Ascending aorta (tissue), 2 donors: ENCODE data around the gene SLTM. TPM values are rescaled to one million over a fixed set of nuclear protein-coding genes. Genes with fewer than 3 reads are reported as not detected.
"Not testable (repeated sequence)": the region's sequence is repeated elsewhere in the genome, so short reads cannot be mapped to it uniquely, and the experiment has no call there.

Source experiments
- DNase-seq, 2 donors: peaks; one replicate each; pipeline ENCODE4 v3.0.0-alpha.2; 2019; ENCODE audit warnings: low spot score in 2 of 2
- H3K27ac ChIP-seq, 2 donors: fragments of 200-600 bp; sonication (generic); one replicate each; pipeline ENCODE4 v1.5.1; 2016 to 2017; ENCODE audit warnings: mild to moderate bottlenecking in 1 of 2
- H3K27me3 ChIP-seq: fragments of 200-600 bp; sonication (generic); one replicate; pipeline ENCODE4 v1.5.1; 2017
- H3K36me3 ChIP-seq, 2 donors: fragments of 200-600 bp; sonication (generic); one replicate each; pipeline ENCODE4 v1.5.1; 2016
- H3K4me1 ChIP-seq, 2 donors: fragments of 200-600 bp; sonication (generic); one replicate each; pipeline ENCODE4 v1.5.1; 2016 to 2017; ENCODE audit warnings: mild to moderate bottlenecking in 1 of 2
- H3K4me3 ChIP-seq, 2 donors: fragments of 200-600 bp; sonication (generic); one replicate each; pipeline ENCODE4 v1.5.1; 2016 to 2017; ENCODE audit warnings: mild to moderate bottlenecking in 1 of 2
- H3K9me3 ChIP-seq, 2 donors: fragments of 200-600 bp; sonication (generic); one replicate each; pipeline ENCODE4 v1.5.1; 2016
- intact Hi-C: fragments of 100-400 bp; cut with DNase I; formaldehyde crosslinking; loops from one replicate; pipeline ENCODE4 v1.15.1; 2023
- total RNA-seq: library from RNA; depleted of rRNA; stranded (reverse); fragments of >200 nt; gene quantifications from one replicate; pipeline ENCODE4 v1.1.0, GENCODE V29; 2016
- TF ChIP-seq, protein P1 (sequence below), 3 experiments: fragments of 200-600 bp in 2 of 3; fragments of 450-650 bp in 1 of 3; sonication (generic) in 2 of 3; IDR thresholded peaks; one replicate each; pipeline ENCODE4 v1.5.1; 2016 to 2019; ENCODE audit warnings: antibody characterized with exemption in 3 of 3, mild to moderate bottlenecking in 1 of 3, moderate library complexity in 1 of 3

SLTM gene
- total RNA-seq, 1 donor from 2014 or later = 109 TPM

DNA sequence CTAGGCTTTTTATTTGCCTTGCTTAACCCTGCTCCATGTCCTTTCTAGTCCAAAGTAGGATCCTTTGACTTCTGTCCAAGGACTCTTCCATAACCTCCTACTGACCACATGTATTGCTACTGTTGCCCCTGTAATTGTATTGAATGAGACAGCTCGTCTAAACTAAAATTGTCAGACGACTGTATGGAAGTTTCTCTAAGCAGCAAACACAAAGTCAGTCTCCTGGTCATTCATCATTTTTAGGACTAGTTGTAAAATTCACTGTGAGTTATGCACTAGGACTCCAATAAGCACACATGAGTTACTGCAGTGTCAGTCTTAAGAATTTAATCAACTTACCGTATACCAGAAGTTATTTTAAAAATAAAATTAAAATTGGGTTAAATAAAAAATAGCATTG, 32.8 kb downstream of the SLTM start:
- H3K4me1 ChIP-seq = no peaks in the 10 kb centered on the region
- H3K27ac ChIP-seq = no peak overlapping the region
- H3K36me3 ChIP-seq = peaks cover 26 to 50% of the 10 kb centered on the region in 2 donors
- intact Hi-C loops = no loop called here
- TF ChIP-seq, protein P1, sequence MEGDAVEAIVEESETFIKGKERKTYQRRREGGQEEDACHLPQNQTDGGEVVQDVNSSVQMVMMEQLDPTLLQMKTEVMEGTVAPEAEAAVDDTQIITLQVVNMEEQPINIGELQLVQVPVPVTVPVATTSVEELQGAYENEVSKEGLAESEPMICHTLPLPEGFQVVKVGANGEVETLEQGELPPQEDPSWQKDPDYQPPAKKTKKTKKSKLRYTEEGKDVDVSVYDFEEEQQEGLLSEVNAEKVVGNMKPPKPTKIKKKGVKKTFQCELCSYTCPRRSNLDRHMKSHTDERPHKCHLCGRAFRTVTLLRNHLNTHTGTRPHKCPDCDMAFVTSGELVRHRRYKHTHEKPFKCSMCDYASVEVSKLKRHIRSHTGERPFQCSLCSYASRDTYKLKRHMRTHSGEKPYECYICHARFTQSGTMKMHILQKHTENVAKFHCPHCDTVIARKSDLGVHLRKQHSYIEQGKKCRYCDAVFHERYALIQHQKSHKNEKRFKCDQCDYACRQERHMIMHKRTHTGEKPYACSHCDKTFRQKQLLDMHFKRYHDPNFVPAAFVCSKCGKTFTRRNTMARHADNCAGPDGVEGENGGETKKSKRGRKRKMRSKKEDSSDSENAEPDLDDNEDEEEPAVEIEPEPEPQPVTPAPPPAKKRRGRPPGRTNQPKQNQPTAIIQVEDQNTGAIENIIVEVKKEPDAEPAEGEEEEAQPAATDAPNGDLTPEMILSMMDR (IDR thresholded peaks at IDR 0.05) = no peak
- no peak overlapping the region for H3K4me3 ChIP-seq
- H3K27me3 ChIP-seq = no peaks in the 10 kb centered on the region
- no peak for DNase-seq
- H3K9me3 ChIP-seq = no peaks in the 10 kb centered on the region

DNA sequence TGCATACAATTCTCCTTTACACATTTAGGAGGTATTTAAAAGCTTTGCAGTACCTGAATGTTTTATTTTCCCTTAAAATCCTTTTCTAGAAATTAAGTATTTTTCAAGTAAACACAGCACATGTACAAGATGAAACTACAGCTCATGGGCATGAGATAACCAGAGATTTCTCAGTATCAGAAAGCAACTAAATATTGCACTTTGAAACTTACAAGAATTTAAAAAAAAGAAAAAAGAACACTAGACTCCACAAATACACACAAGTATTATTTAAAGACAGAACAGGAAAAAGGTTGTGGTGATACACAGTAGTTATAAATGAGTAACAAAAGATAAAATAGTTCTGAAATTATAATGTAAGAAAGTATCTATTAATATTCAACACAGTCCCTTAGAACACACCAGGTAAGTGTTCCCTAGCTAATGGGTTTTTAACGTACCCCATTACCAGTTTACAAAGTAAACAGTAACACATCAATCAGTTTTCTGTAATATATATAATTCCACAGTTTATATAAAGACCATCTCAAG, 35.3 kb downstream of the SLTM start:
- H3K4me3 ChIP-seq = no peak overlapping the region
- TF ChIP-seq, protein P1 (IDR thresholded peaks at IDR 0.05) = no peak
- H3K4me1 ChIP-seq = no peaks in the 10 kb centered on the region
- H3K9me3 ChIP-seq = no peaks in the 10 kb centered on the region
- H3K27me3 ChIP-seq = no peaks in the 10 kb centered on the region
- DNase-seq = no peak
- no peak overlapping the region for H3K27ac ChIP-seq
- intact Hi-C loops = no loop called here
- peaks cover 41 to 57% of the 10 kb centered on the region in 2 donors for H3K36me3 ChIP-seq

DNA sequence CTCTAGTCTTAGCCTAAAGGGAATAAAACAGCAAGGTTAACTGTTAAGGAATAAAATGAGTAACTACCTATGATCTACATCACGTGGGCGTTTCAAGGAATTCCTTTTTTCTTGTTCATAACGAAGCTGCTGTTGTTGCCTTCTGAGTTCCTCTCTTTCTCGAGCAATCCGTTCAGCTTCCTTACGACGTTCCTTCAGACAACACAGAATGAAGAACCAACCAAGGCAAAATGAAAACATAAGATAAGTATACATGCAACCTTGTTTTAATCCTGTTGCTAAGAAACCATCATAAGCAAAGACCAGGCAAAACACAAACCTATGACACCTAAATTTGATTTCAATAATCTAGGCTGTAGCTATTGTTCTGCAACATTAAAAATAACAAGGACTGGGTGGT, 44.1 kb downstream of the SLTM start:
- Histone ChIP-seq H3K9me3 (no peaks in the 10 kb centered on the region), H3K4me3 (no peak overlapping the region), H3K4me1 (no peaks in the 10 kb centered on the region), H3K27me3 (no peaks in the 10 kb centered on the region), H3K36me3 (peaks cover 79 to 93% of the 10 kb centered on the region in 2 donors), H3K27ac (no peak overlapping the region)
- TF ChIP-seq, protein P1 (IDR thresholded peaks at IDR 0.05) = no peak
- intact Hi-C loops = no loop called here
- no peak for DNase-seq

DNA sequence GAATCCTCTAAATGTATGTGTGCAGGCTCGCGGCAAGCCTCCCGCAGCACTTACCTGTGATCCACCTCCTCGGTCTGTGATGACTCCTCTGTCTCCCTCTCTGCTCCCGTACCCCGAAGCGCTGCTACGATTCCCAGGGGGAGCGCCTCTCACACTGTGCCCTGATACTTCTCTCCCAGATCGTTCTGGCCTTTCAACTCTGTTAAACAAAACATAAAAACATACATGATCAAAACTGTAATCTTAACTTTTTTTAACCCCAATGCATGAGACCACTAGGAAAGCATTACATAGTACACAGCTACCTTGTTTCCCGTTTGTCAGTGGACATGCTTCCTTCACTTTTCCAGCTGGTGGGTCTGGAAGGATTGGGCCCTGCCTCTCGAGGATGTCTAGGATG, 46.6 kb downstream of the SLTM start:
- Histone ChIP-seq H3K36me3 (peaks cover 76 to 93% of the 10 kb centered on the region in 2 donors), H3K9me3 (no peaks in the 10 kb centered on the region), H3K27me3 (no peaks in the 10 kb centered on the region), H3K27ac (no peak overlapping the region), H3K4me1 (no peaks in the 10 kb centered on the region), H3K4me3 (no peak overlapping the region)
- intact Hi-C loops = no loop called here
- DNase-seq = no peak
- TF ChIP-seq, protein P1 (IDR thresholded peaks at IDR 0.05) = no peak

DNA sequence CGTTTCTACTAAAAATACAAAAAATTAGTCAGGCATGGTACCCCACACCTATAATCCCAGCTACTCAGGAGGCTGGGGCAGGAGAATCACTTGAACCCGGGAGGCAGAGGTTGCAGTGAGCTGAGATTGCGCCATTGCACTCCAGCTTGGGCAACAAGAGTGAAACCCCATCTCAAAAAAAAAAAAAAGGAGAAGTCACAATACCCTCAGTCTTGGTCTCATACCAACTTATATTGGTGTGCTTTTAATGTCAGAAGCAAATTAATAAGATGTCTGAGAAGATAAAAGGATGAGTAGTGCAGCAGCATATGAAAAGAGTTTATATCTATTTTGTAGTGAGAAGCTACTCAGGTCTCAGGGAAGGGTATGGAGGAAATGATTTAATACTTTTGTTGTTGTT, 49.6 kb downstream of the SLTM start:
- H3K4me3 ChIP-seq, H3K27me3 ChIP-seq, DNase-seq, H3K27ac ChIP-seq, H3K9me3 ChIP-seq, H3K4me1 ChIP-seq, intact Hi-C loops: not testable (repeated sequence)
- H3K36me3 ChIP-seq = peaks cover 91 to 95% of the 10 kb centered on the region in 2 donors

DNA sequence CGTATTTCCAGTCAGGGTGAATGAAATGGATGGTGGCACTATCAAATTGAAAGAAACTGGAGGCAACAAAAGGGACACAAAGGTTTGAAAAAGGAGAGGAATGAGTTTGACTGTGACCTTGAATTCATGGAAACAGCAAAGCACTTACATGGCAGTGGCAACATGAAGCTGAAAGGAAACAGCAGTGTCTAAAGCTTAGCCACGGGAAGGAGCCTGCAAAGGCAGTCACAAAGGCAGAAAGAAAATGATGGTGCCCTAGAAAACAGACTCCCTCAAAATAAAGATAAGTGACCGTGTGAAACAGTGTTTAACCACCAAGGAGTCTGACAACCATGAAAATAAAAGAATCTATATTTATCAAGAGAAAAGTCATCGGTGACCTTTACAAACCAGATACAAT, 51.2 kb downstream of the SLTM start:
- TF ChIP-seq, protein P1 (IDR thresholded peaks at IDR 0.05) = no peak
- no peak overlapping the region for H3K27ac ChIP-seq
- intact Hi-C loops = no loop called here
- no peak for DNase-seq
- no peaks in the 10 kb centered on the region for H3K27me3 ChIP-seq
- no peaks in the 10 kb centered on the region for H3K9me3 ChIP-seq
- H3K4me1 ChIP-seq = no peaks in the 10 kb centered on the region
- no peak overlapping the region for H3K4me3 ChIP-seq
- H3K36me3 ChIP-seq = peaks cover 86 to 94% of the 10 kb centered on the region in 2 donors
